ENCODE measurements around the gene TRIM8.

DNA sequence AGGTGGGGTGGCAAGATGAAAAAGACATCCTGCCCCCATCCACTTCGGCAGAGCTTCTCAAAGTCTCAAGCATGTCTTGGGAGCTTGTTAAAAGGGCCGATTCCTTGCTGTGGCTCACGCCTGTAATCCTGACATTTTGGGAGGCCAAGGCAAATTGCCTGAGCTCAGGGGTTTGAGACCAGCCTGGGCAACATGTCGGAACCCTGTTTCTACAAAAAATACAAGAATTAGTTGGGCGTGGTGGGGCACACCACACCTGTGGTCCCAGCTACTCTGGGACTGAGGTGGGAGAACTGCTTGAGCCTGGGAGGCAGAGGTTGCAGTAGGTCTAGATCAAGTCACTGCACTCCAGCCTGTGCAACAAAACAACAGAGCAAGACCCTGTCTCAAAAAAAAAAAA lies 14.5 kb downstream of the TRIM8 start:
- TF ChIP-seq, protein P1, sequence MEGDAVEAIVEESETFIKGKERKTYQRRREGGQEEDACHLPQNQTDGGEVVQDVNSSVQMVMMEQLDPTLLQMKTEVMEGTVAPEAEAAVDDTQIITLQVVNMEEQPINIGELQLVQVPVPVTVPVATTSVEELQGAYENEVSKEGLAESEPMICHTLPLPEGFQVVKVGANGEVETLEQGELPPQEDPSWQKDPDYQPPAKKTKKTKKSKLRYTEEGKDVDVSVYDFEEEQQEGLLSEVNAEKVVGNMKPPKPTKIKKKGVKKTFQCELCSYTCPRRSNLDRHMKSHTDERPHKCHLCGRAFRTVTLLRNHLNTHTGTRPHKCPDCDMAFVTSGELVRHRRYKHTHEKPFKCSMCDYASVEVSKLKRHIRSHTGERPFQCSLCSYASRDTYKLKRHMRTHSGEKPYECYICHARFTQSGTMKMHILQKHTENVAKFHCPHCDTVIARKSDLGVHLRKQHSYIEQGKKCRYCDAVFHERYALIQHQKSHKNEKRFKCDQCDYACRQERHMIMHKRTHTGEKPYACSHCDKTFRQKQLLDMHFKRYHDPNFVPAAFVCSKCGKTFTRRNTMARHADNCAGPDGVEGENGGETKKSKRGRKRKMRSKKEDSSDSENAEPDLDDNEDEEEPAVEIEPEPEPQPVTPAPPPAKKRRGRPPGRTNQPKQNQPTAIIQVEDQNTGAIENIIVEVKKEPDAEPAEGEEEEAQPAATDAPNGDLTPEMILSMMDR (IDR thresholded peaks at IDR 0.05; ENCODE audit: borderline replicate concordance, extremely low read depth, low read length, poor library complexity, severe bottlenecking) = no peak
- no peak for TF ChIP-seq EZH2 (IDR thresholded peaks at IDR 0.05; ENCODE audit: borderline replicate concordance, low read depth, low read length, severe bottlenecking)

All from DND-41 (cell line).